Activated T-cell treated with anti-CD3 and anti-CD28 coated beads, Interleukin-2, amount 50 U/mL, for 72 hours (primary cell): ENCODE results near the gene ECM2. TPM values are rescaled to one million over a fixed set of nuclear protein-coding genes. Genes with fewer than 3 reads are reported as not detected.

Experiments
- ATAC-seq, 2 donors: fragments of 150-1000 bp; cut with Tn5 transposase; replicated peaks in 1 of 2; 2 replicates each; pipeline ENCODE4 v1.10.0; 2021; ENCODE audit warnings: moderate library complexity in 2 of 2, mild to moderate bottlenecking in 1 of 2
- DNase-seq, 2 donors: peaks; one replicate each; pipeline ENCODE4 v3.0.0; 2021 to 2022; ENCODE audit warnings: mixed read lengths in 1 of 2
- H3K27ac Mint-ChIP-seq: one replicate; pipeline ENCODE4 v1.8.0; 2022; ENCODE audit warnings: mild to moderate bottlenecking, moderate library complexity, mixed read lengths
- H3K27me3 Mint-ChIP-seq: one replicate; pipeline ENCODE4 v1.8.0; 2022; ENCODE audit warnings: low read depth, mixed read lengths
- H3K36me3 Mint-ChIP-seq, 2 donors: one replicate each; pipeline ENCODE4 v1.8.0; 2022; ENCODE audit warnings: mixed read lengths in 2 of 2, mild to moderate bottlenecking in 1 of 2; ENCODE audit not compliant: insufficient read depth in 2 of 2
- H3K4me1 Mint-ChIP-seq: one replicate; pipeline ENCODE4 v1.8.0; 2022; ENCODE audit warnings: low read depth, mixed read lengths
- H3K4me3 Mint-ChIP-seq, 2 donors: one replicate each; pipeline ENCODE4 v1.8.0; 2022; ENCODE audit warnings: mild to moderate bottlenecking in 2 of 2, mixed read lengths in 2 of 2, moderate library complexity in 2 of 2
- H3K9me3 Mint-ChIP-seq, 2 donors: one replicate each; pipeline ENCODE4 v1.8.0; 2022; ENCODE audit warnings: mixed read lengths in 2 of 2
- total RNA-seq, 2 donors: library from RNA; stranded (reverse); gene quantifications; one replicate each; pipeline ENCODE4 v1.2.3, GENCODE V29; 2022

Gene ECM2
- total RNA-seq, 2 donors from 2014 or later = not detected

DNA sequence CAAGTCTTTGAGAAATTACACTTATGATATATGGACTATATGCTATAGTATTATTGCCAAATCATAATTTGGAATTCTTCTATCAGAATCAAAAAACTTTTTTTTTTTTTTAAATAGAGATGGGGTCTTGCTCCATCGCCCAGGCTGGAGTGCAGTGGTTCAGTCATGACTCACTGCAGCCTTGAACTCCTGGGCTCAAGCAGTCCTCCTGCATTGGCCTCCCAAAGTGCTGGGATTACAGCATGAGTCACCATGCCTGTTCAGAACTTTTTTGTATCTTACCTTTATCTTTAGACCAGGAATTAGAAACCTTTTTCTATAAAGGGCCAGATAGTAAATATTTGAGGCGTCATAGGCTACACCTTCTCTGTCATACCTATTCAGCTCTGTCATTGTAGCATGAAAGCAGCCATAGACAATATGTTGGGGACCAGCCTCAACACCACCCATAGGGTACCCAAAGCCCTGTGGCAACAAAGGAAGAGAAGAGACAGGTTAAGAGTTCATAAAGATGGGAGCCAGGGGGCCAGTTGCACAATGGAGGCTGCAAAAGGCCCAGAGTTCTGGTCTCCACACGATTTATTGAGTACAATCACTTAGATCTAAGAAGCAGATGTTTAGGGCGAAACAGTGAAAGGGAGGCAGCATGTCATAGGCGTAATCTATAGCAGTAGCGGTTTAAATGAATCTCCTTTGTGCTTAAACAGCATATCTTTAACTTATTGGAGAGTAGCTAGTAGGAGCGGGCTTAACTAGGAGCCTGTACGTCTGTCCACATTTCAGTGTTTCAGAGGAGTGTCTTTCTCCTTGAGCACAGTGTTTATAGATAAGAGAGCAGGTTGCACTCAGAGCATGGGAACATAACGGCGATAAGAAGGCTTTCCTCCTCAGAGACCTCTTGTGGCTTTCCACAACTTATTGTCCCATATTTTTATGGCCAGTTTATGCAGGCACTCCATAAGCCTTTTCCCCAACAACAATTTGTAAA is 12.5 kb downstream of the ECM2 start:
- Mint-ChIP-seq H3K27ac (no peak overlapping the region), H3K4me3 (no peak overlapping the region), H3K9me3 (no peaks in the 10 kb centered on the region), H3K27me3 (no peaks in the 10 kb centered on the region), H3K4me1 (no peaks in the 10 kb centered on the region), H3K36me3 (no peaks in the 10 kb centered on the region)
- ATAC-seq (no peak), DNase-seq (no peak)

DNA sequence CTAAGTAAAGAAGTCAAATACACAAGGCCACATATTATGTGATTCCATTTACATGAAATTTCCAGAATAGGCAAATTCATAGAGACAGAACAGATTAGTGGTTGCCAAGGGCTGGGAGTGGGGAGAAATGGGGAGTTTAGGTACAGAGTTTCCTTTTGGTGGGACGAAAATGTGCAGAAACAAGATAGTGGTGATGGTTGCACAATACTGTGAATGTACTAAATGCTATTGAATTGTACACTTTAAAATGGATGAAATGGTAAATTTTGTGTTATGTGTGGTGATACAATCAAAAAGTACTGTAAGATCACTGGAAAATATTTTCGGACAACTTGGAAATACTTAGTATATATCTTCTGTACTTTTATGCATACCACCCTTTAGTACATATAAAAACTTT is 15.0 kb downstream of the ECM2 start:
- Mint-ChIP-seq H3K4me3 (no peak overlapping the region), H3K4me1 (no peaks in the 10 kb centered on the region), H3K9me3 (no peaks in the 10 kb centered on the region), H3K27me3 (no peaks in the 10 kb centered on the region), H3K36me3 (no peaks in the 10 kb centered on the region), H3K27ac (no peak overlapping the region)
- ATAC-seq (no peak), DNase-seq (no peak)

DNA sequence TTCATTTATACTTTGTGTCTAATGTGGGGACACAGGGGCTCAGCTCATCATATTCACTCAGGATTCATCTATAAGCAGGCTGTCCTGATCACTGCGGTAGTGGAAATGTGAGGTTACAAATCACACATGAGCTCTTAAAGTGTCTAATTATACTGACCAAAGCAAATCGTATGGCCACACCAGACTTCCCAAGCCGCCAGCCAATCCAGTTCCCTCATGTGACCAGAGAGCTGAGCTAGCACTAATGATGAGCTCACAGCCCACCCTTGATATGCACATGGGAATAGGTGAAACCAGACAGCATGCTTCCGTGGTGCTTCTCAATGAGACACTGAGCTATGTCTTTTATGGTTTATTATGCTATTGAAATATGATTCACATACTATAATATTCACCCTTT is 17.6 kb downstream of the ECM2 start:
- no peak for DNase-seq
- Mint-ChIP-seq H3K27ac (no peak overlapping the region), H3K27me3 (no peaks in the 10 kb centered on the region), H3K36me3 (no peaks in the 10 kb centered on the region), H3K4me1 (no peaks in the 10 kb centered on the region), H3K9me3 (no peaks in the 10 kb centered on the region), H3K4me3 (no peak overlapping the region)
- ATAC-seq = no peak

DNA sequence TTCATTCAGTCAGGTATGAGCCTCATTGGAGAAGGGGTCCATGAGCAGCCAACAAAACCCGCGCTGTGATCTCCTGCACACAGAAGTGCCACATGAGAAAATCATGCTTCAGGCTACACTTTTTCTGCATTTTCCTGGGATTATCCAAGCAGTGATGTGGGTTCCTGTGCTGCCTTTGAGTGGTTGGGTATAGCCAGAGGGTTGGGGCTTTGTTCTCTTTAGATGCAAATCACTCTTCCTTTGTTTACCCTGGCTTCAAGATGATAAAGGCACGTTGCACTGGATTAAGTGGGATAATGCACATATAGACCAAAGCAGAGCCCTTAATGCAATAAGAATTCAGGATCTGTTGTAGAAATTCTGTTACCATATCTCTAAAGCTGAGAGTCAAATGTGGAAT is 18.7 kb downstream of the ECM2 start:
- no peak for ATAC-seq

DNA sequence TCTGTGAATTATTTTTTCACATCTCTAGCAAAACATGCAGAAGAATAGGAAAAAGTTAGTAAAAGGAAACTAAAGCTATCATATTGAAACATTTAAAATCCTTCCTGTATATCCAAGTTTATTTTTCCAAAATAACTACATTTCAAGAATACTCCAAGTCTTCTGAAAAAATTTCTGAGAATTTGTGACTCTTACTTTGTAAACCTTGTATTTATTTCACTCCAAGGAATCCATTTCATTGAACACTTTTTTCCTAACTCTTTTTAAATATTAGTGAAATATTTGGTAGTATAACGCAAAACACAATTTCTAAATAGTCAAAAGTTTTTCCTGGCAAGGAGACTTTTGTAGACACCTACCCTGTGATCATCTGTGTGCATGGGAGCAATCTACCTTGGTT is 19.3 kb downstream of the ECM2 start:
- Mint-ChIP-seq H3K4me1 (no peaks in the 10 kb centered on the region), H3K27ac (no peak overlapping the region), H3K27me3 (no peaks in the 10 kb centered on the region), H3K4me3 (no peak overlapping the region), H3K36me3 (no peaks in the 10 kb centered on the region), H3K9me3 (no peaks in the 10 kb centered on the region)
- ATAC-seq (no peak), DNase-seq (no peak)

More for the DNA sequence above, 18.7 kb downstream of the ECM2 start:
- no peaks in the 10 kb centered on the region for H3K9me3 Mint-ChIP-seq
- H3K4me1 Mint-ChIP-seq = no peaks in the 10 kb centered on the region
- no peaks in the 10 kb centered on the region for H3K36me3 Mint-ChIP-seq
- DNase-seq = no peak
- H3K27me3 Mint-ChIP-seq = no peaks in the 10 kb centered on the region
- H3K27ac Mint-ChIP-seq = no peak overlapping the region
- no peak overlapping the region for H3K4me3 Mint-ChIP-seq

DNA sequence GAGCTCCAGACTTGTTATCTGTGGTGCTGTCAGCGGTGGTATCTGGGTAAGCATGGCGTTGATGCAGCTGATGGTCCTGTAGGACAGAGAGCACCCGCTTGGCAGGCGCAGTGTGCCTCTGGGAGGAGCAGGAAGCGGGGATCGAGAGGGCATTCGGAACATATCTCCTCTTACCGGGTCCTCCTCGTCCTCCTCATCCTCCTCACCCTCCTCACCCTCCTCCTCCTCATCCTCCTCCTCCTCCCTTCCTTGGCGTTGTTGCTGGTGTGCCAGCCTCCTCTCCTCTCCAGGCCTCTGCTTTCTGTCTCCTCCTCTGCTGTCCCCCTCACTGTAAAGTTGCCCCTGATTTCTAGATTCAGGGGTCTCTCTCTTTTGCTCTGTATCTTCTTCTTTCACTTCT is 21.2 kb downstream of the ECM2 start:
- no peaks in the 10 kb centered on the region for H3K9me3 Mint-ChIP-seq
- H3K27ac Mint-ChIP-seq = no peak overlapping the region
- no peak overlapping the region for H3K4me3 Mint-ChIP-seq
- H3K27me3 Mint-ChIP-seq = no peaks in the 10 kb centered on the region
- no peaks in the 10 kb centered on the region for H3K36me3 Mint-ChIP-seq
- H3K4me1 Mint-ChIP-seq = no peaks in the 10 kb centered on the region
- no peak for ATAC-seq
- DNase-seq = no peak

DNA sequence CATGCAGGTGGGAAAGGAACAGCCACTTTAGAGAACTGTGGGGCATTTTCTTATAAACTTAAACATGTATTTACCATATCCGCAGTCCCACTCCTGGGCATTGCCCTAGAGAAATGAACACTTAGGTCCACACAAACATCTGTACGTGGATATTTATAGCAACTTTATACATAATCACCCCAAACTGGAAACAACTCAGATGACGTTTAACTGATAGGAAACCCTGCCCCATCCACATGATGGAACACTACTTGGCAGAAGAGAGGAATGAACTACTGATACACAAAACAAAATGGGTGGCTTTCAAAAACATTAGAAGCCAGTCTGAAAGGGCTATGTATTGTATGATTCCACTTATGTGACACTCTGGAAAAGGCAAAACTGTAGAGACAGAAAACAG is 22.4 kb downstream of the ECM2 start:
- no peak overlapping the region for H3K4me3 Mint-ChIP-seq
- no peak for DNase-seq
- H3K27ac Mint-ChIP-seq = no peak overlapping the region
- no peaks in the 10 kb centered on the region for H3K9me3 Mint-ChIP-seq
- no peaks in the 10 kb centered on the region for H3K36me3 Mint-ChIP-seq
- H3K27me3 Mint-ChIP-seq = no peaks in the 10 kb centered on the region
- no peaks in the 10 kb centered on the region for H3K4me1 Mint-ChIP-seq
- no peak for ATAC-seq

DNA sequence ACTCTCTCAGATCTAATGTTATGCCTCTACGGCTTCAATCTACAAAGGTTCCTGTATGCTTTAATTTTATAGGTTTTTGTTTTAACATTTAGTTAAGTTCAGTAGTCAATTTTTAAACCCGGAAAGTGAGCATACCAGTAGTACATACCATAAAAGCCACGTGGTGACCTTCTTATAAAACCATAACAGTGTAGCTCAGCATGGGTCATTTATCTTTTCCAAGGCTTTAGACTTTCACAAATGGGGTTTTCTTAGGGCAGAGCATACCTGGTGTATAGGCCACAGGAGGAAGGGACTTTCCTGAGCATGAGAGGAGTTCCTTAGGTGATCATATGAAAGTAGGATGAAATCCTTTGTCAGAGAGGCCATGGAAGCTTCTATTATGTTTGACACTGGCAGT is 23.2 kb downstream of the ECM2 start:
- Mint-ChIP-seq H3K36me3 (no peaks in the 10 kb centered on the region), H3K27me3 (no peaks in the 10 kb centered on the region), H3K27ac (no peak overlapping the region), H3K4me3 (no peak overlapping the region), H3K4me1 (no peaks in the 10 kb centered on the region), H3K9me3 (no peaks in the 10 kb centered on the region)
- ATAC-seq (no peak), DNase-seq (no peak)

DNA sequence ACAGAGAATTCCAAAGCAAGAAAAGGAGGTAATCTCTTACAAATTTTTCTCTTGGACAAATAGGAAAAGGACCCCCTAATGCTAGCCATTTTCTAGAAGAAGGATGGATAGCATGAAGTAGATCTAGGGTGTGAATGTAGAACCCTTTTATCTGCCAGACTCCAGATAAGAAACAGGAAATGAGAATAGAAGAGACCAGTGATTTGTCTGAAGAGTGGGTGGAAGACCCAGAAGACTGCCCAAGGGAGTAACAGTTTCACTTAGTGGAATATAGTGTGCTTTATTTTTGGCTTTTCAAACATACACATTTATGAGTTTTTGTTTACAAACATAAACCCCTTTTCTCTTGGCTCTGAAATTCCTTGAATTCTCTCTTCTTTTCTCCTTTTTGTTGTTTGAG is 25.0 kb downstream of the ECM2 start:
- H3K4me1 Mint-ChIP-seq = no peaks in the 10 kb centered on the region
- no peaks in the 10 kb centered on the region for H3K9me3 Mint-ChIP-seq
- ATAC-seq = no peak
- H3K36me3 Mint-ChIP-seq = no peaks in the 10 kb centered on the region
- DNase-seq = no peak
- H3K27me3 Mint-ChIP-seq = no peaks in the 10 kb centered on the region
- H3K27ac Mint-ChIP-seq = no peak overlapping the region
- no peak overlapping the region for H3K4me3 Mint-ChIP-seq

DNA sequence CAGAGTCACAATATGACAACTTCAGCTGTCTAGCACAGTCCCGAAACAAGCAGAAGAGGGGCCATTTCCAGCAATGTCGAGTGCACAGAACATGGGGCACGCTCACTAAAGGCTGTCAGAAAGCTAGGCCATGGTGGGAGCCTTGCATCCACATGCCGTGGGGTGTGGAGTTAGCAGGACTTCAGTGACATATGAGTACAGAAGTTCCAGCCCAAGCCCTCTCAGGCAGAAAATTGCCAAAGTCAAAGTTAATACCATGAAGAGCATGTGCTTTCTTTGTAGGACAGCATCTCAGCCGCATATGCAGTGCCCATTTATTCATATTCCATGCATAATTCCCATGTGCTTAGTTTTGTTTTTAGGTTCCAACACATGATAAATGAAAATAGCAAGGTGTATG is 26.7 kb downstream of the ECM2 start:
- Mint-ChIP-seq H3K4me1 (no peaks in the 10 kb centered on the region), H3K4me3 (no peak overlapping the region), H3K27ac (no peak overlapping the region), H3K36me3 (no peaks in the 10 kb centered on the region), H3K9me3 (no peaks in the 10 kb centered on the region), H3K27me3 (no peaks in the 10 kb centered on the region)
- DNase-seq (no peak), ATAC-seq (no peak)

DNA sequence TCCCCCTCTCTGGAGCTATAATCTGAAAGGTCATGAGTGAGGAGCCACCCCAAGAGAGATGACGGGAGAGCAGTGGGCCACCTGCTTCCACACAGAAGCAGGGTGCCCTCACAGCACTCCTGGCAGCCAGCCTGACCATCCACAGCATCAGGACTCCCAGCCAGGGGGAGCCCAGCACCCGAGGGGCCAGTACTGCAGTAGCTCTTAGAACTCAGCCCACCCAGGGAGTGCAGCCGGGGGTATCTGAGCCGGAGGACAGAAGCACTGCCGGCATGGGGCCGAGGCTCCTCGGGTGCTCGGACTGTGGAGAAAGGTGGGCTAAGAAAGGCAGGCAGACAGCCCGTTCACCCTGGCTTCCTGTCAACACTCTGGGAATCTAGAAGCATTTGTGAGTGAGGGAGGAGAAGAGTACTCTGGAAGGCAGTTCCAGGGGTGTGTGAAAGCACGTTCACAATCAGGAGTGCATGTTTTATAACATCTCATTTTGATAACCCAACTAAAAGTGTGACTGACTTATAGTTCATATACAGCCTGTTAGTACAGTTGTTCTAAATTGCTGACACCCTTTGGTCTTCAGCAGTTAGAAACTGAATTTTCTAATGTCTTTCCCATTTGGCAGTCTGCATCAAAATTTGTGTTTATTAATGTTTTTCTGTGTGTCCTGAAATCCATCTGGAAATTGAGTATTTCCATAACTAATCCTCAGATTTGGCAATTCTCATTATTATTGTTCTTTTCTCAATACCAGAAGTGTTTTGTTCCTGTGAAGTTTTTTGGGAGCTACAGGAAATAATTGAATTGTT is 27.6 kb downstream of the ECM2 start:
- Mint-ChIP-seq H3K4me3 (no peak overlapping the region), H3K27ac (no peak overlapping the region), H3K27me3 (no peaks in the 10 kb centered on the region), H3K9me3 (no peaks in the 10 kb centered on the region), H3K4me1 (no peaks in the 10 kb centered on the region), H3K36me3 (no peaks in the 10 kb centered on the region)
- DNase-seq (no peak), ATAC-seq (no peak)

DNA sequence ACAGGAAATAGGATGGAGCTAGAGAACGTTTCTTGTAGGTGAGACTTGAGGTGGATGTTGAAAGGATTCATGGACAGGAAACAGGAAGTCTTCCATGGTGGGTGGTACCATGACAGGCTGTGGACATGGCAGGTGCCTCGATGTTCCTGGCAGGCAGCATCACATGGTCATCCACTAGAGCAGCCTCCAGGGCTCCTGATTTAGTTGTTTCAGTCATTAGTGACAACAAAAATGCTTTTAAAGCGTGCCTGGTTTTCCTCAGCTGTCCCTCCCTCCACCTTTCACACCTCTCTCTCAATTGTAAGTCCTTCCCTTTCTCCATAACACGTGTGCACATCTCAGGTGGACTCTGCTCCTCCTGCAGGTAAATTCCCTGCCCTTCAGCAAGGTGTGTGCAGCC is 28.3 kb downstream of the ECM2 start:
- Mint-ChIP-seq H3K27ac (no peak overlapping the region), H3K36me3 (no peaks in the 10 kb centered on the region), H3K27me3 (no peaks in the 10 kb centered on the region), H3K9me3 (no peaks in the 10 kb centered on the region), H3K4me1 (no peaks in the 10 kb centered on the region), H3K4me3 (no peak overlapping the region)
- ATAC-seq (no peak), DNase-seq (no peak)

DNA sequence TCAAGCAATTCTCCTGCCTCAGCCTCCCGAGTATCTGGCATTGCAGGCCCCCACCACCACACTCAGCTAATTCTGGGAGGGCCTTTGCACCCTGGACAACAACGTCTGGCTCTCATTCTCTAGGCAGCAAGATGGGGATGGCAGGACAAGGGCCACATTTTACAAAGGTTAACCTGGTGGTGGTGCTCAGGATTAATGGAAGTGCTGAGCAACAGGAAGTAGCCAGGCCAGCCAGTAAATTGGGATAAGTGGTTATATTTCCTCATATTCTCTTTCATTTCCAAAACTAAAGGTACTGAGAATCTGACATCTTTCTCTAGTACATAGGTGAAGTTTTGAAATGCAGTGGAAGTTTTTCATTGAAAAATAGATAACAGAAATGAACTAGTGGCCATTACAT is 28.8 kb downstream of the ECM2 start:
- H3K27ac Mint-ChIP-seq = no peak overlapping the region
- no peaks in the 10 kb centered on the region for H3K27me3 Mint-ChIP-seq
- DNase-seq (no peak), ATAC-seq (no peak)
- no peaks in the 10 kb centered on the region for H3K36me3 Mint-ChIP-seq
- H3K4me3 Mint-ChIP-seq = no peak overlapping the region
- H3K4me1 Mint-ChIP-seq = no peaks in the 10 kb centered on the region
- H3K9me3 Mint-ChIP-seq = no peaks in the 10 kb centered on the region
